BJ (cell line): Measurements from ENCODE around the gene CCDC12. TPM values are rescaled to one million over a fixed set of nuclear protein-coding genes. Genes with fewer than 3 reads are reported as not detected.

Experiments
- CTCF ChIA-PET: fragments of 350-600 bp; formaldehyde crosslinking; extraction: SDS; loops from one replicate; lab custom pipeline; 2021; ENCODE audit warnings: antibody characterized with exemption, inconsistent platforms; lab: Yijun Ruan, JAX
- POLR2A ChIA-PET: fragments of 300-600 bp; sonication (Branson Sonifier 250); formaldehyde crosslinking; extraction: SDS; loops from one replicate; lab custom pipeline; 2021; ENCODE audit warnings: antibody characterized with exemption; lab: Charles Lee
- DNase-seq: peaks from one replicate; pipeline ENCODE4 v3.0.0-alpha.2; 2011; ENCODE audit warnings: low read depth
- H3K27me3 ChIP-seq: 2 replicates; pipeline ENCODE4 v1.6.0; 2011; ENCODE audit warnings: low read length; ENCODE audit not compliant: control insufficient read depth, insufficient read depth
- H3K36me3 ChIP-seq: 2 replicates; pipeline ENCODE4 v1.5.1; 2011; ENCODE audit warnings: low read length; ENCODE audit not compliant: control insufficient read depth, insufficient read depth
- H3K4me3 ChIP-seq: 2 replicates; pipeline ENCODE4 v1.5.1; 2011; ENCODE audit warnings: low read depth, mild to moderate bottlenecking, control low read depth, low read length
- CTCF ChIP-seq: IDR thresholded peaks from 2 replicates; pipeline ENCODE4 v1.5.1; 2011; ENCODE audit warnings: low read depth, mild to moderate bottlenecking, control low read depth, inconsistent platforms, low read length, moderate library complexity; ENCODE audit not compliant: insufficient read depth
- polyA plus RNA-seq: library from polyadenylated mRNA; depleted of rRNA; stranded (reverse); fragments of >200 nt; gene quantifications from 2 replicates; pipeline ENCODE4 v1.2.3, GENCODE V29; 2011

Gene CCDC12
- polyA plus RNA-seq, 1 experiment = 20.8 TPM

GRCh38 chr3:46987743-46988401, 11.3 kb upstream of the CCDC12 start:
- Histone ChIP-seq H3K27me3 (no peaks in the 10 kb centered on the region), H3K36me3 (no peaks in the 10 kb centered on the region; the same call in 1 of the 2 replicates), H3K4me3 (no peak overlapping the region)
- DNase-seq = no peak
- TF ChIP-seq CTCF = no peak
- CTCF ChIA-PET = interaction anchor here (1.0 kb wide), 1 partner anchor 10 kb away, joined by 4 read pairs; no protein-coding TSS in a partner anchor
- POLR2A ChIA-PET = no interaction called here

GRCh38 chr3:46987319-46987742, 10.8 kb upstream of the CCDC12 start:
- no peaks in the 10 kb centered on the region; the same call in 1 of the 2 replicates for H3K36me3 ChIP-seq
- ChIA-PET CTCF (interaction anchor here (1.0 kb wide), 1 partner anchor 11 kb away, joined by 4 read pairs; no protein-coding TSS in a partner anchor), POLR2A (no interaction called here)
- TF ChIP-seq CTCF = no peak
- DNase-seq = no peak
- H3K4me3 ChIP-seq = no peak overlapping the region
- H3K27me3 ChIP-seq = no peaks in the 10 kb centered on the region

- POLR2A ChIA-PET = no interaction called here
- no peak overlapping the region for H3K4me3 ChIP-seq
- CTCF ChIA-PET = interaction anchor here (1.0 kb wide), 1 partner anchor 11 kb away, joined by 4 read pairs; no protein-coding TSS in a partner anchor
- no peaks in the 10 kb centered on the region for H3K27me3 ChIP-seq
- no peaks in the 10 kb centered on the region for H3K36me3 ChIP-seq
- no peak for DNase-seq
- no peak for TF ChIP-seq CTCF
Observed at GRCh38 chr3:46986782-46987310, 10.3 kb upstream of the CCDC12 start.

- CTCF ChIA-PET = interaction anchor here (1.6 to 1.7 kb wide), 2 partner anchors 12 to 13 kb away, joined by 3 to 4 read pairs; no protein-coding TSS in a partner anchor
Observed at GRCh38 chr3:46986055-46986730, 9.6 kb upstream of the CCDC12 start.

More at GRCh38 chr3:46986055-46986730, 9.6 kb upstream of the CCDC12 start:
- no peaks in the 10 kb centered on the region for H3K36me3 ChIP-seq
- H3K4me3 ChIP-seq = no peak overlapping the region
- POLR2A ChIA-PET = no interaction called here
- TF ChIP-seq CTCF = no peak
- H3K27me3 ChIP-seq = no peaks in the 10 kb centered on the region
- no peak for DNase-seq
